Testis (tissue), 3 donors: Measurements from ENCODE around the gene LPP. TPM values are rescaled to one million over a fixed set of nuclear protein-coding genes. Genes with fewer than 3 reads are reported as not detected.

ENCODE experiments used
- DNase-seq: peaks from one replicate; pipeline ENCODE4 v3.0.0-alpha.2; 2019
- H3K27ac ChIP-seq, 2 donors: fragments of 200-600 bp; sonication (generic); one replicate each; pipeline ENCODE4 v1.5.1; 2019
- H3K27me3 ChIP-seq: fragments of 200-600 bp; sonication (generic); one replicate; pipeline ENCODE4 v1.5.1; 2019
- H3K36me3 ChIP-seq: fragments of 200-600 bp; sonication (generic); one replicate; pipeline ENCODE4 v1.5.1; 2017; ENCODE audit warnings: low read depth; ENCODE audit errors: missing control alignments
- H3K4me1 ChIP-seq: fragments of 200-600 bp; sonication (generic); one replicate; pipeline ENCODE4 v1.5.1; 2019
- H3K4me3 ChIP-seq, 2 donors: fragments of 200-600 bp; sonication (generic); one replicate each; pipeline ENCODE4 v1.5.1; 2017 to 2019
- H3K9me3 ChIP-seq: fragments of 200-600 bp; sonication (generic); one replicate; pipeline ENCODE4 v1.5.1; 2017
- CTCF ChIP-seq, 3 experiments: fragments of 450-650 bp in 2 of 3; fragments of 200-600 bp in 1 of 3; sonication (generic) in 1 of 3; IDR thresholded peaks; one replicate each; pipeline ENCODE4 v1.5.1; 2016 to 2019; ENCODE audit warnings: antibody characterized with exemption in 3 of 3, mild to moderate bottlenecking in 2 of 3, moderate library complexity in 1 of 3
- POLR2A ChIP-seq: fragments of 450-650 bp; IDR thresholded peaks from one replicate; pipeline ENCODE4 v1.6.1; 2017; ENCODE audit warnings: antibody characterized with exemption, mild to moderate bottlenecking, moderate library complexity
- WGBS, 2 donors: methylation state at CpG; one replicate each; pipeline ENCODE4 v1.1.5; 2018; 5-methylcytosine and 5-hydroxymethylcytosine counted together
- intact Hi-C: fragments of 100-400 bp; cut with DNase I; formaldehyde crosslinking; loops from one replicate; pipeline ENCODE4 v1.15.1; 2023; ENCODE audit warnings: low total_unique reads
- polyA plus RNA-seq: library from polyadenylated mRNA; stranded (reverse); fragments of 350-450 nt; fragmentation: Illumina TruSeq; extraction: RNeasy Lipid Tissue Mini Kit (QIAGEN cat#74804); gene quantifications from one replicate; pipeline ENCODE4 v1.2.3, GENCODE V29; 2014; ENCODE audit warnings: low read depth, low replicate concordance; ENCODE audit not compliant: insufficient read depth
- total RNA-seq, 2 donors: library from RNA; depleted of rRNA; stranded (reverse); fragments of >200 nt; gene quantifications; one replicate each; pipeline ENCODE4 v1.2.3, GENCODE V29; 2016

Gene LPP
- total and polyA plus RNA-seq, 3 donors from 2014 or later = 89.9 to 135 (median 132) TPM

GRCh38 chr3:188350961-188351360 is 197.0 kb downstream of the LPP start:
- TF ChIP-seq CTCF (IDR thresholded peaks at IDR 0.05) (no peak), POLR2A (no peak)
- 92 to 96% methylated on average over 2 of the region's 2 CpGs for whole genome bisulfite sequencing, 2 donors
- Histone ChIP-seq H3K27me3 (no peaks in the 10 kb centered on the region), H3K9me3 (no peaks in the 10 kb centered on the region), H3K4me3 (no peak overlapping the region), H3K27ac (no peak overlapping the region), H3K36me3 (no peaks in the 10 kb centered on the region), H3K4me1 (peaks cover 15% of the 10 kb centered on the region)
- intact Hi-C loops = no loop called here
- no peak for DNase-seq

DNA sequence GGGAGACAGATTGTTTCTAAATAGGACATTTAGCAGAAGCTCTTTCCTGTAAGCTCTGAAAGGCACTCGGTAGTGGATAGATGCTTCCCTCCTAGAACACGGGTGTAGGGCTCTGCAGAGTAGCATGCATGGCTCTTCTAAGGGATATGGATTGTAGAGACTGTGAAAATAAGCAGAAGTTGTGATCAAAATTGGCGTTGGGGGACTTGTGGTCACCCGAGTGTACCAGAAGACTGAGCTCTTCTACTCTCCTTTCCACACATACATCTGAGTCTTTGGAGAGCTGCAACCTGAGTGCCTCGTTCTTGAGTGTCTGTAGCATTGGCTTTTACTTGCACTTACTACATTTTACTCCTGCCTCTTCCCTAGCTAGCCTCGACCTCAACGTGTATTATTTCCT is 197.7 kb downstream of the LPP start:
- Histone ChIP-seq H3K9me3 (no peaks in the 10 kb centered on the region), H3K36me3 (no peaks in the 10 kb centered on the region), H3K4me1 (peaks cover 15% of the 10 kb centered on the region), H3K4me3 (no peak overlapping the region), H3K27ac (no peak overlapping the region), H3K27me3 (no peaks in the 10 kb centered on the region)
- TF ChIP-seq CTCF (IDR thresholded peaks at IDR 0.05) (no peak), POLR2A (no peak)
- intact Hi-C loops = no loop called here
- DNase-seq = no peak
- 80 to 90% methylated on average over 7 of the region's 7 CpGs for WGBS, 2 donors

DNA sequence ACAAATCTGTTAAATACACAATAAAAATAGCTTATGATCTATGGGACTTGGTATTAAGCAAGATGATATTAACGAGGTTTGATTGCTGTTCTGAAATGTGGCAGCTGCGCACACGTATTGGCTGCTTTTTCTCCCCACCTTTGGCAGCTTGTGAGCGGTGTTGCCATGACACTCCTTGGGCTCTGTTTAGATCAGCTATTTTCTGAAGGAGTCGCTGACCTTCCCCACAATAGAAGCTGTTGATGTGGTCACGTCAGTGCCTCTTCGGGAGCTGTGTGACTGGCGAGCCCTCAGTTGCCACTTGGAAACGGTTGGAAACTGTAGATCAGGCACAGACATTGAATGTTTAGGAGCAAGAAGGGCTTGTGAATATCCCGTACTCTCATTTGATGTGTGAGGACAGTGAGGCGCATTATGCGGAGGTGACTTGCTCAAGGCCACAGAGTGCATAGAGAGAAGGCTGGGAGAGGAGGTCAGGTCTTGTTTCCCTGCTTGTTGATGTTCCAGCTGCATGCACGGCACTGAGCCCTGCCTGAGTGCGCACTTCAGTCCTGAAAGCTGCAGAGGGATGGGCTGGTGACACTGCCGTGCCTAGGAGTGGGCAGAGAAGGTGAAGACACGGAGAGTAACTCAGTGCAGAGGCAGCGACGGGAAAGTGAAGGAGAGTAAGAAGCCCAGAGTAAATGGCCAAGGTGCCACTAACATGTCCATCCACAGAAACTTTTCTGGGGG is 198.4 kb downstream of the LPP start:
- peaks cover 15% of the 10 kb centered on the region for H3K4me1 ChIP-seq
- TF ChIP-seq CTCF (IDR thresholded peaks at IDR 0.05) (no peak), POLR2A (no peak)

DNA sequence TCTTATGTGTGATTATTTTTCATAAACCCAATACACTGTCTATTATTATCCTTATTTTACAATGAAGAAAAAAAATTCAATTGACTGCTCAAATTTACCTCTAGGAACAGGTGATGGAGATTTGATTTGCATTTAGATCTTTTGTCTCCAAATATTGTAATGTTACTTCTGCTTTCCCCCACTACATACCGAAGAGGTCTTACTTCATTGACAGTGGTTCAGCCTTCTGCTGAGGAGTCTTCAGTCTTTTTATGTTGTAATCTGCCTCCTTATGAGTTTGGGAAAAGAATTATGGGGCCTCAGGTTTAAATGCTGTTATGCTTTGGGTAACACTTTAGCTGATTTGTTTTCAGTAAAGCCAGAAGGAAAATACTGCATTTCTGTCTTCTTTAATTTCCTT is 199.5 kb downstream of the LPP start:
- no peaks in the 10 kb centered on the region for H3K27me3 ChIP-seq
- no peaks in the 10 kb centered on the region for H3K9me3 ChIP-seq
- intact Hi-C loops = no loop called here
- no peaks in the 10 kb centered on the region for H3K36me3 ChIP-seq
- WGBS, 2 donors = 86% methylated on average over 1 of the region's 1 CpG
- no peak for TF ChIP-seq CTCF (IDR thresholded peaks at IDR 0.05)
- no peak for TF ChIP-seq POLR2A
- H3K27ac ChIP-seq = no peak overlapping the region
- peaks cover 11% of the 10 kb centered on the region for H3K4me1 ChIP-seq
- no peak overlapping the region for H3K4me3 ChIP-seq
- DNase-seq = no peak

More for the DNA sequence above, 198.4 kb downstream of the LPP start:
- Histone ChIP-seq H3K9me3 (no peaks in the 10 kb centered on the region), H3K27ac (no peak overlapping the region), H3K27me3 (no peaks in the 10 kb centered on the region), H3K36me3 (no peaks in the 10 kb centered on the region), H3K4me3 (no peak overlapping the region)
- 91 to 96% methylated on average over 18 of the region's 18 CpGs for WGBS, 2 donors
- intact Hi-C loops = no loop called here
- no peak for DNase-seq
